ENCODE results near the gene CREG1. TPM values are rescaled to one million over a fixed set of nuclear protein-coding genes. Genes with fewer than 3 reads are reported as not detected.

The CREG1 gene
- total and polyA plus RNA-seq, 2 experiments from 2014 or later = 127 to 139 TPM

- H3K36me3 ChIP-seq = no peaks in the 10 kb centered on the region
- no peak for DNase-seq (ENCODE audit: low read depth in 1 of 2, low spot score in 1 of 2)
- H3K27ac ChIP-seq = no peak within 1 kb of the TSS
- H3K9me3 ChIP-seq (ENCODE audit: low read depth) = no peaks in the 10 kb centered on the region
- H3K4me3 ChIP-seq = no peak within 1 kb of the TSS
- no peaks in the 10 kb centered on the region for H3K4me1 ChIP-seq (ENCODE audit: low read depth)
- TF ChIP-seq CTCF (IDR thresholded peaks at IDR 0.05; ENCODE audit: low read depth, low read length) = no peak
- H3K27me3 ChIP-seq = no peaks in the 10 kb centered on the region
Observed at GRCh38 chr1:167518331-167518700, 35.2 kb downstream of the CREG1 start, which contains the start of gene CD247. TSS of gene CD247 (minus strand) at chr1:167518529. CDS start at chr1:167518465, 64 bp downstream.

DNA sequence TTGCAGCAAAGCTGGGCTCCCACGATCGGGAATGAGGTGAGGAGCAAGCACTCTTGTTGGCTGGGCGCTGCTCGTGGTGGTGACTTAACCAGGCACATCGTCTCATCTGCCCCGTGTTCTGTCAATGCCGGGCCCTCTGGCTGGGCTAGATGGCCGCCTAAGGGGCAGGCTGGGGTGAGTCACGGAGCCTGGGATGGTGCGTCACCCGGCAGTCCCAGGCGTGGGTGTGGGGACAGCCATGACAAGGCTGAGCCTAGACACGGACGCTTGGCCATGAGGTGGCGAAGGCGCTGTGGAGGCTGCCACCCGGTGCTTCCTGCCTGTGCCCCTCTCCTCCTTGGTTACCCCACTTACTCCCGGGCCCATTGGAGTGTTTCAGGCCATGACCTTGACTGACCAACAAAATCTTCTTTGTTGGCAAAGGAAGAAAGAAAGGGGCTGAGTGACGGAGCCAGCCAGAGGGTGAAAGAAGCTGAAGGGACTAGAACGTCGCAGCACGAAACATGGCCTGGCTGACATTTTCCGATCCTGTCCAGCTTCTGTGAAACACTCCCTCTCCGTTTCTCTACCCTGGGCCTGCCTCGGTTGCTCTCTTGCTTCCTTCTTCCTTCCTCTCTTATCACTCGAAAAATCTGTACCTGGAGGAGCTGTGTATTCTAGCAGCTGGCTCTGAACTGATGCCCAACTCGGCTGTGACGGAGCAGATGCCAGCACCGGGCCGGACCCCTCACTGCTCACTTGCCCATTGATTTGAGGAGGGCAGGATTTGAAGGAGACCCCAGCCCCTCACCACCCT, 35.8 kb downstream of the CREG1 start:
- Histone ChIP-seq H3K4me3 (no peak overlapping the region), H3K36me3 (no peaks in the 10 kb centered on the region), H3K27ac (no peak overlapping the region), H3K27me3 (no peaks in the 10 kb centered on the region), H3K9me3 (ENCODE audit: low read depth) (no peaks in the 10 kb centered on the region), H3K4me1 (ENCODE audit: low read depth) (no peaks in the 10 kb centered on the region)
- TF ChIP-seq CTCF (IDR thresholded peaks at IDR 0.05; ENCODE audit: low read depth, low read length) = no peak
- DNase-seq (ENCODE audit: low read depth in 1 of 2, low spot score in 1 of 2) = no peak

- Histone ChIP-seq H3K4me1 (ENCODE audit: low read depth) (no peaks in the 10 kb centered on the region), H3K9me3 (ENCODE audit: low read depth) (no peaks in the 10 kb centered on the region), H3K27me3 (no peaks in the 10 kb centered on the region), H3K27ac (no peak overlapping the region), H3K4me3 (no peak overlapping the region), H3K36me3 (no peaks in the 10 kb centered on the region)
- DNase-seq (ENCODE audit: low read depth in 1 of 2, low spot score in 1 of 2) = no peak
- TF ChIP-seq CTCF (IDR thresholded peaks at IDR 0.05; ENCODE audit: low read depth, low read length) = no peak
Observed at GRCh38 chr1:167516404-167517388, 36.9 kb downstream of the CREG1 start.

DNA sequence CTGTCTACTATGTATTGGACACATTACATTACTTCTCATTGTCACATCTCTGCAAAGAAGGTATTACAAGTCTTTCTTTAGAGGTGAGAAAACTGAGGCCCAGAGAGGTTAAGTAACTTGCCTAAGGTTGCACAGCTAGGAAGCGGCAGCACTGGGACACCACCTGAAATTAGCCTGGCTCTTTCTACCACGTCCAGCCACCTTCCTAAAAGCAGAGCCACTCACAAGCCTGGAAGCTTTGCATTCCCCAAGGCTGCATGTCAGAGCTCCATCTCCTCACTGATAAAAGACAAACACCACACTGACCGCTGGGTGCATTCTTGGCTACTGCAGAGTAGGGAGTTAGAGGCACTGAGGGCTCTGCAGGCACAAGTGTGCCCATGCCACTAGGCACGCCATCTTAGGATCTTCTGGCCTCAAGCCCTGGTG, 37.7 kb downstream of the CREG1 start:
- Histone ChIP-seq H3K36me3 (no peaks in the 10 kb centered on the region), H3K4me3 (no peak overlapping the region), H3K27ac (no peak overlapping the region), H3K9me3 (ENCODE audit: low read depth) (no peaks in the 10 kb centered on the region), H3K4me1 (ENCODE audit: low read depth) (no peaks in the 10 kb centered on the region), H3K27me3 (no peaks in the 10 kb centered on the region)
- TF ChIP-seq CTCF (IDR thresholded peaks at IDR 0.05; ENCODE audit: low read depth, low read length) = no peak
- no peak for DNase-seq (ENCODE audit: low read depth in 1 of 2, low spot score in 1 of 2)

- H3K4me1 ChIP-seq (ENCODE audit: low read depth) = no peaks in the 10 kb centered on the region
- no peaks in the 10 kb centered on the region for H3K9me3 ChIP-seq (ENCODE audit: low read depth)
- H3K4me3 ChIP-seq = no peak overlapping the region
- H3K27me3 ChIP-seq = no peaks in the 10 kb centered on the region
- no peak for DNase-seq (ENCODE audit: low read depth in 1 of 2, low spot score in 1 of 2)
- TF ChIP-seq CTCF (IDR thresholded peaks at IDR 0.05; ENCODE audit: low read depth, low read length) = no peak
- no peaks in the 10 kb centered on the region for H3K36me3 ChIP-seq
- H3K27ac ChIP-seq = no peak overlapping the region
Observed at GRCh38 chr1:167515461-167515860, 38.1 kb downstream of the CREG1 start.
